Measurements from ENCODE around the gene YIPF3. TPM values are rescaled to one million over a fixed set of nuclear protein-coding genes. Genes with fewer than 3 reads are reported as not detected.

Gene YIPF3
- total and polyA plus RNA-seq, 9 of the 15 experiments (the other 6 are each of a cell fraction or from before 2014, with no cell fraction given) = 27.5 to 75.3 (median 57.6) TPM

GRCh38 chr6:43477235-43478007, 39.3 kb downstream of the YIPF3 start, which contains the start of gene TJAP1 (continued):
- TF ChIP-seq ZNF551 (CRISPR knock-in tag; IDR thresholded peaks at IDR 0.05) = no peak
- TF ChIP-seq E2F5 (CRISPR knock-in tag; IDR thresholded peaks at IDR 0.05) = no peak
- TF ChIP-seq PHF20 (IDR thresholded peaks at IDR 0.05; ENCODE audit: partially characterized antibody) = peak; percentile 95
- TF ChIP-seq MAFG (tag; conservative IDR thresholded peaks at IDR 0.05) = no peak
- TF ChIP-seq MAFK (IDR thresholded peaks at IDR 0.05; ENCODE audit: low read length) = no peak
- TF ChIP-seq ETV1 (tag; conservative IDR thresholded peaks at IDR 0.05; ENCODE audit: low read depth) = no peak
- TF ChIP-seq CREB3L1 (IDR thresholded peaks at IDR 0.05; ENCODE audit: borderline replicate concordance, low read depth) = no peak
- no peak for TF ChIP-seq ZNF124 (CRISPR knock-in tag; IDR thresholded peaks at IDR 0.05)
- no peak for TF ChIP-seq CHD4 (IDR thresholded peaks at IDR 0.05; ENCODE audit: insufficient read depth, insufficient replicate concordance, low read depth, low read length, poor library complexity, severe bottlenecking)
- no peak for TF ChIP-seq EHMT2 (IDR thresholded peaks at IDR 0.05)
- TF ChIP-seq ZNF695 (CRISPR knock-in tag; IDR thresholded peaks at IDR 0.05) = no peak
- no peak for TF ChIP-seq ZNF639 (CRISPR knock-in tag; conservative IDR thresholded peaks at IDR 0.05 in 1 of 2, IDR thresholded peaks at IDR 0.05 in 1 of 2)
- TF ChIP-seq SPI1 (IDR thresholded peaks at IDR 0.05; ENCODE audit: borderline replicate concordance, low read depth, low read length) = no peak
- peak in 1 of 2 experiments; percentile 56; a peak in 1 of 4 replicates for TF ChIP-seq NONO (IDR thresholded peaks at IDR 0.05; ENCODE audit: low read depth in 2 of 2, low read length in 1 of 2)
- peak; percentile 87 for TF ChIP-seq E2F8 (IDR thresholded peaks at IDR 0.05; ENCODE audit: low read depth, partially characterized antibody)
- TF ChIP-seq NEUROD1 (IDR thresholded peaks at IDR 0.05; ENCODE audit: borderline replicate concordance, low read depth, low read length, partially characterized antibody) = no peak
- no peak for TF ChIP-seq GABPA (tag; conservative IDR thresholded peaks at IDR 0.05; ENCODE audit: low read depth)
- TF ChIP-seq ZNF583 (CRISPR knock-in tag; IDR thresholded peaks at IDR 0.05) = no peak
- no peak for TF ChIP-seq NR2C2 (CRISPR knock-in tag; IDR thresholded peaks at IDR 0.05)
- no peak for TF ChIP-seq NR2C2 (tag; IDR thresholded peaks at IDR 0.05)
